ENCODE data around the gene CATSPERD.
"Not testable (repeated sequence)": the region's sequence is repeated elsewhere in the genome, so short reads cannot be mapped to it uniquely, and the experiment has no call there.

CATSPERD gene

GRCh38 chr19:5743630-5744029 lies 23.2 kb downstream of the CATSPERD start:
- no peak for DNase-seq

GRCh38 chr19:5744999-5745398 lies 24.6 kb downstream of the CATSPERD start:
- not testable (repeated sequence) for DNase-seq

- DNase-seq = not testable (repeated sequence)
Measured at GRCh38 chr19:5748920-5749319, 28.5 kb downstream of the CATSPERD start.

- DNase-seq = no peak
Measured at GRCh38 chr19:5749505-5749904, 29.1 kb downstream of the CATSPERD start.

GRCh38 chr19:5751709-5752108 lies 31.3 kb downstream of the CATSPERD start:
- no peak for DNase-seq

- DNase-seq = no peak
Measured at GRCh38 chr19:5753743-5754142, 33.3 kb downstream of the CATSPERD start.

GRCh38 chr19:5762608-5763217 lies 42.3 kb downstream of the CATSPERD start:
- DNase-seq = no peak

- DNase-seq = no peak
Measured at GRCh38 chr19:5765220-5765619, 44.8 kb downstream of the CATSPERD start.

- DNase-seq = no peak
Measured at GRCh38 chr19:5767949-5768348, 47.5 kb downstream of the CATSPERD start.

GRCh38 chr19:5772416-5772815 lies 52.0 kb downstream of the CATSPERD start:
- no peak for DNase-seq

GRCh38 chr19:5773276-5773675 lies 52.8 kb downstream of the CATSPERD start:
- no peak for DNase-seq

- no peak for DNase-seq
Measured at GRCh38 chr19:5774921-5775320, 54.5 kb downstream of the CATSPERD start.

GRCh38 chr19:5775668-5776309 lies 55.4 kb downstream of the CATSPERD start:
- DNase-seq = no peak

- DNase-seq = no peak
Measured at GRCh38 chr19:5778402-5778801, 58.0 kb downstream of the CATSPERD start.

- not testable (repeated sequence) for DNase-seq
Measured at GRCh38 chr19:5780916-5781315, 60.5 kb downstream of the CATSPERD start.

GRCh38 chr19:5782322-5782721 lies 61.9 kb downstream of the CATSPERD start:
- no peak for DNase-seq

- no peak for DNase-seq
Measured at GRCh38 chr19:5782945-5783919, 62.8 kb downstream of the CATSPERD start.

- DNase-seq = no peak
Measured at GRCh38 chr19:5784581-5785147, 64.2 kb downstream of the CATSPERD start, which contains the start of gene PRR22. TSS of gene PRR22 (minus strand) at chr19:5784746. CDS start at chr19:5784660, 86 bp downstream.

GRCh38 chr19:5785423-5785822 lies 65.0 kb downstream of the CATSPERD start:
- DNase-seq = no peak

- no peak for DNase-seq
Measured at GRCh38 chr19:5786593-5787408, 66.4 kb downstream of the CATSPERD start.

GRCh38 chr19:5787409-5788182 lies 67.2 kb downstream of the CATSPERD start:
- DNase-seq = no peak

Data from NCI-H748 treated with DMSO at 0.1 percent for 48 hours (cell line).